ENCODE measurements around the gene ARHGAP10.

The ARHGAP10 gene

GRCh38 chr4:148092316-148093014 lies 360.6 kb downstream of the ARHGAP10 start:
- Mint-ChIP-seq H3K4me3 (no peak overlapping the region), H3K27me3 (ENCODE audit: low read depth, poor library complexity) (no peaks in the 10 kb centered on the region), H3K4me1 (no peaks in the 10 kb centered on the region), H3K9me3 (no peaks in the 10 kb centered on the region), H3K27ac (peak overlapping the region; percentile 19), H3K36me3 (ENCODE audit: low read depth) (peaks cover 7% of the 10 kb centered on the region)
- no peak for DNase-seq
- no peak for TF ChIP-seq CTCF (IDR thresholded peaks at IDR 0.05)

- Mint-ChIP-seq H3K4me1 (no peaks in the 10 kb centered on the region), H3K36me3 (ENCODE audit: low read depth) (peaks cover 11% of the 10 kb centered on the region), H3K4me3 (no peak overlapping the region), H3K27ac (no peak overlapping the region), H3K27me3 (ENCODE audit: low read depth, poor library complexity) (no peaks in the 10 kb centered on the region), H3K9me3 (no peaks in the 10 kb centered on the region)
- no peak for TF ChIP-seq CTCF (IDR thresholded peaks at IDR 0.05)
- no peak for DNase-seq
These were observed 361.2 kb downstream of the ARHGAP10 start for GRCh38 chr4:148093065-148093464.

- H3K4me1 Mint-ChIP-seq: no peaks in the 10 kb centered on the region
- DNase-seq: no peak
- no peak for TF ChIP-seq CTCF (IDR thresholded peaks at IDR 0.05)
- peaks cover 12% of the 10 kb centered on the region for H3K36me3 Mint-ChIP-seq (ENCODE audit: low read depth)
- no peaks in the 10 kb centered on the region for H3K9me3 Mint-ChIP-seq
- no peak overlapping the region for H3K27ac Mint-ChIP-seq
- no peaks in the 10 kb centered on the region for H3K27me3 Mint-ChIP-seq (ENCODE audit: low read depth, poor library complexity)
- H3K4me3 Mint-ChIP-seq: no peak overlapping the region
These were observed 362.3 kb downstream of the ARHGAP10 start for GRCh38 chr4:148094149-148094548.

GRCh38 chr4:148095346-148095923 lies 363.5 kb downstream of the ARHGAP10 start:
- Mint-ChIP-seq H3K9me3 (no peaks in the 10 kb centered on the region), H3K36me3 (ENCODE audit: low read depth) (peaks cover 12% of the 10 kb centered on the region), H3K27ac (no peak overlapping the region), H3K4me3 (no peak overlapping the region), H3K27me3 (ENCODE audit: low read depth, poor library complexity) (no peaks in the 10 kb centered on the region), H3K4me1 (no peaks in the 10 kb centered on the region)
- no peak for DNase-seq
- TF ChIP-seq CTCF (IDR thresholded peaks at IDR 0.05): no peak

GRCh38 chr4:148097801-148098200 lies 365.9 kb downstream of the ARHGAP10 start:
- H3K36me3 Mint-ChIP-seq (ENCODE audit: low read depth): peaks cover 12% of the 10 kb centered on the region
- H3K4me1 Mint-ChIP-seq: peaks cover 10% of the 10 kb centered on the region
- no peaks in the 10 kb centered on the region for H3K27me3 Mint-ChIP-seq (ENCODE audit: low read depth, poor library complexity)
- no peak for TF ChIP-seq CTCF (IDR thresholded peaks at IDR 0.05)
- no peak overlapping the region for H3K27ac Mint-ChIP-seq
- H3K9me3 Mint-ChIP-seq: no peaks in the 10 kb centered on the region
- no peak for DNase-seq
- H3K4me3 Mint-ChIP-seq: no peak overlapping the region

GRCh38 chr4:148101235-148101634 lies 369.3 kb downstream of the ARHGAP10 start:
- H3K36me3 Mint-ChIP-seq (ENCODE audit: low read depth): peaks cover 32% of the 10 kb centered on the region
- no peak overlapping the region for H3K4me3 Mint-ChIP-seq
- H3K27me3 Mint-ChIP-seq (ENCODE audit: low read depth, poor library complexity): no peaks in the 10 kb centered on the region
- no peak overlapping the region for H3K27ac Mint-ChIP-seq
- peaks cover 10% of the 10 kb centered on the region for H3K4me1 Mint-ChIP-seq
- DNase-seq: no peak
- H3K9me3 Mint-ChIP-seq: peaks cover 15% of the 10 kb centered on the region
- TF ChIP-seq CTCF (IDR thresholded peaks at IDR 0.05): no peak

All from nephron progenitor cell (in vitro differentiated cells).